Adrenal gland (tissue), 12 donors: Measurements from ENCODE around the gene PRPF31. TPM values are rescaled to one million over a fixed set of nuclear protein-coding genes. Genes with fewer than 3 reads are reported as not detected.
A peak's percentile ranks its signal among the peaks of the same experiment; 100 is the strongest.
"Not testable (repeated sequence)": the region's sequence is repeated elsewhere in the genome, so short reads cannot be mapped to it uniquely, and the experiment has no call there.

ENCODE experiments used
- DNase-seq, 7 donors: peaks; one replicate each; pipeline ENCODE4 v3.0.0-alpha.2; 2019 to 2020
- H3K27ac ChIP-seq, 5 donors: fragments of 200-600 bp; sonication (generic) in 4 of 5; 1 replicate in 3 of 5; 2 replicates in 2 of 5; pipeline versions ENCODE4 v1.5.1 to v1.8.0; 2016 to 2020; ENCODE audit warnings: mild to moderate bottlenecking in 1 of 5
- H3K27me3 ChIP-seq: fragments of 200-600 bp; 2 replicates; pipeline ENCODE4 v1.8.0; 2021
- H3K36me3 ChIP-seq, 2 donors: fragments of 200-600 bp; replicated peaks in 1 of 2; 1 replicate in 1 of 2; 2 replicates in 1 of 2; pipeline versions ENCODE4 v1.5.1 to v1.8.0; 2018 to 2022
- H3K4me1 ChIP-seq, 2 donors: fragments of 200-600 bp; replicated peaks in 1 of 2; 1 replicate in 1 of 2; 2 replicates in 1 of 2; pipeline versions ENCODE4 v1.5.1 to v1.8.0; 2018 to 2021
- H3K4me3 ChIP-seq, 4 donors: fragments of 200-600 bp; sonication (generic) in 3 of 4; one replicate each; pipeline ENCODE4 v1.5.1; 2016 to 2018
- H3K9me3 ChIP-seq, 3 donors: fragments of 200-600 bp; sonication (generic) in 1 of 3; replicated peaks in 1 of 3; 1 replicate in 2 of 3; 2 replicates in 1 of 3; pipeline versions ENCODE4 v1.5.1 to v1.8.0; 2016 to 2021
- CTCF ChIP-seq, 6 experiments: fragments of 450-650 bp in 4 of 6; fragments of 200-600 bp in 2 of 6; sonication (generic) in 1 of 6; IDR thresholded peaks; 1 replicate in 5 of 6; 2 replicates in 1 of 6; pipeline versions ENCODE4 v1.5.1 to v1.8.0; 2016 to 2021; ENCODE audit warnings: antibody characterized with exemption in 6 of 6, mild to moderate bottlenecking in 2 of 6, moderate library complexity in 1 of 6
- POLR2A ChIP-seq, 2 donors: fragments of 450-650 bp; IDR thresholded peaks; one replicate each; pipeline ENCODE4 v1.6.1; 2017; ENCODE audit warnings: antibody characterized with exemption in 2 of 2, mild to moderate bottlenecking in 2 of 2, moderate library complexity in 1 of 2
- WGBS, 4 donors: extraction: QIAGEN DNeasy Blood & Tissue Kit in 2 of 4; methylation state at CpG; one replicate each; pipeline versions ENCODE4 v1.1.5 to v1.1.7; 2013 to 2017; 5-methylcytosine and 5-hydroxymethylcytosine counted together
- intact Hi-C, 2 donors: fragments of 100-400 bp; cut with DNase I; formaldehyde crosslinking; loops; one replicate each; pipeline versions ENCODE4 v1.14.1 to v1.15.0; 2022 to 2023
- polyA plus RNA-seq, 3 donors: library from polyadenylated mRNA; stranded (reverse); fragments of 200-250 nt in 2 of 3; fragments of 350-450 nt in 1 of 3; fragmentation: Illumina TruSeq in 1 of 3; extraction: RNeasy Lipid Tissue Mini Kit (QIAGEN cat#74804) in 1 of 3; gene quantifications; one replicate each; pipeline ENCODE4 v1.2.3, GENCODE V29; 2013 to 2014
- total RNA-seq, 9 donors: library from RNA; depleted of rRNA in 4 of 9; stranded (reverse); fragments of >200 nt in 4 of 9; fragments of 120-200 nt in 1 of 9; fragmentation: NEBNext Ultra II Directional in 1 of 9; extraction: Animal tissue kit (Norgen Biotek cat#: 25700) in 1 of 9; gene quantifications; one replicate each; pipeline versions ENCODE4 v1.1.0 to v1.2.4, GENCODE V29; 2013 to 2023
- donor health status: healthy with polysubstance abuse.
- donor health status: Bipolar disorder and iron deficiency.
- donor health status: DM: yes; HTN: yes; CAD: no.
- donor health status: DM: no; HTN: no; CAD: no.
- donor health status: DM: no; HTN: no; CAD: no.
- donor health status: DM: yes; HTN: yes; CAD: no.

The PRPF31 gene
- total and polyA plus RNA-seq, 12 donors, result 36.1 to 91.7 (median 54.4) TPM

DNA sequence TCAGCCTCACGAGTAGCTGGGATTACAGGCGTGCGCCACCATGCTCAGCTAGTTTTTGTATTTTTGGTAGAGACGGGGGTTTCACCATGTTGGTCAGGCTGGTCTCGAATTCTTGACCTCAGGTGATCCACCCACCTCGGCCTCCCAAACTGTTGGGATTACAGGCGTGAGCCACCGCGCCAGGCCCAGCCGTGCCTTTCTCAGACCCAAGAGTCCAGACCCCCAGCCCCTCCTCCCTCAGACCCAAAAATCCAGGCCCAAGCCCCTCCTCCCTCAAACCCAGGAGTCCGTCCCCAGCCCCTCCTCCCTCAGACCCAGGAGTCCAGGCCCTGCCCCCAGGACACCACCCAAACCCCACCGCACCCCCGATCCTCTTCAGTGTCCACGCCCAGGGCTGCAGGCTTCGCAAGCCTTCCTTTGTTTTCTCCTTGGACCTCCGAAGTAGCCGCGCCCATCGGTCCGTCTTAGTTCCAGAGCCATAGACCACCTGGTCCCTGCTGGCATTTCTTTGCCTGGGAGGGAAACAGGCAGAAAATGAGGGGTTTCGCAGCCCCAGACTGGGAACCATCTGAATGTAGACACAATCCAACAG, 53.7 kb downstream of the PRPF31 start:
- 79 to 85% (median 81%) methylated on average over 21 of the region's 21 CpGs for WGBS, 4 donors
- H3K4me1 ChIP-seq, result peaks cover 6 to 12% of the 10 kb centered on the region in 2 donors
- H3K27ac ChIP-seq, result no peak overlapping the region
- intact Hi-C loops, result loop anchor here (2.0 to 5.0 kb wide), 2 partner anchors 62 to 63 kb away; no protein-coding TSS in a partner anchor
- TF ChIP-seq POLR2A (IDR thresholded peaks at IDR 0.05) (no peak), CTCF (IDR thresholded peaks at IDR 0.05) (no peak)
- DNase-seq, result no peak
- no peaks in the 10 kb centered on the region for H3K27me3 ChIP-seq
- no peaks in the 10 kb centered on the region for H3K9me3 ChIP-seq
- H3K4me3 ChIP-seq, result no peak overlapping the region
- H3K36me3 ChIP-seq, result no peaks in the 10 kb centered on the region

GRCh38 chr19:54171736-54172431, 56.3 kb downstream of the PRPF31 start:
- 68 to 75% (median 72%) methylated on average over 13 to 18 of the region's 23 CpGs for WGBS, 4 donors
- H3K27ac ChIP-seq, H3K9me3 ChIP-seq, H3K27me3 ChIP-seq, H3K4me3 ChIP-seq, H3K36me3 ChIP-seq, DNase-seq, intact Hi-C loops, H3K4me1 ChIP-seq: not testable (repeated sequence)

GRCh38 chr19:54172471-54173358, 57.2 kb downstream of the PRPF31 start, which contains the start of gene TMC4:
TSS of gene TMC4 (minus strand) at chr19:54173160. CDS start at chr19:54173117, 43 bp downstream.
- H3K36me3 ChIP-seq, result peaks cover 0 to 4% of the 10 kb centered on the region in 2 donors
- intact Hi-C loops, result no loop called here
- 13 to 19% (median 15%) methylated on average over 5 to 13 of the region's 13 CpGs for WGBS, 4 donors
- no peak for DNase-seq
- H3K27me3 ChIP-seq, result no peaks in the 10 kb centered on the region
- TF ChIP-seq CTCF (IDR thresholded peaks at IDR 0.05), result peak in 2 of 6 experiments; percentile 4 to 11
- TF ChIP-seq POLR2A (IDR thresholded peaks at IDR 0.05), result no peak
- H3K4me1 ChIP-seq, result peaks cover 6 to 7% of the 10 kb centered on the region in 2 donors
- no peak within 1 kb of the TSS for H3K4me3 ChIP-seq
- no peaks in the 10 kb centered on the region for H3K9me3 ChIP-seq
- H3K27ac ChIP-seq, result no peak within 1 kb of the TSS

DNA sequence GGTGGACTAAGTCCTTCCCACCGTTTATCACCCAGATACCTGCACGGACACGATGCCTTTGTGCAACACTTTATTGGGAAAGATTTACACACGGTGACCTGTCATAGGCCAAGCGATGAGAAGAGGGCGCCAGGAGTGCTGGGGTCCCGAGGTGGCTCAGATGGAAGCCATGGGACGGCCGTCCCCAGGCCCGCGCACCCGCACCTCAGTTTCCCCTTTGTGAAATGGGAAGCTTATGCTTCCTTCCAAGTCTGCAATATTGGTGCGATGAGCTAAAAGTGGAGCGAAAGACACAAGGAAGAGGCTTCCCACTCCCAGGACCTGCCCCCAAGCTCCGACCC, 57.8 kb downstream of the PRPF31 start:
- 31 to 70% (median 40%) methylated on average over 2 to 15 of the region's 15 CpGs for WGBS, 4 donors
- H3K4me3 ChIP-seq, result no peak overlapping the region

More for the DNA sequence above, 57.8 kb downstream of the PRPF31 start:
- Histone ChIP-seq H3K9me3 (no peaks in the 10 kb centered on the region), H3K27ac (no peak overlapping the region), H3K36me3 (peaks cover 0 to 8% of the 10 kb centered on the region in 2 donors), H3K4me1 (peaks cover 6 to 7% of the 10 kb centered on the region in 2 donors), H3K27me3 (no peaks in the 10 kb centered on the region)
- no peak for DNase-seq
- no peak for TF ChIP-seq CTCF (IDR thresholded peaks at IDR 0.05)
- TF ChIP-seq POLR2A (IDR thresholded peaks at IDR 0.05), result no peak
- intact Hi-C loops, result no loop called here
